A549 (cell line): ENCODE measurements around the gene ADIPOQ. TPM values are rescaled to one million over a fixed set of nuclear protein-coding genes. Genes with fewer than 3 reads are reported as not detected.
"Not testable (repeated sequence)": the region's sequence is repeated elsewhere in the genome, so short reads cannot be mapped to it uniquely, and the experiment has no call there.

Experiments used
- ATAC-seq, 2 experiments: fragments of 200-7000 bp in 1 of 2; fragments of >200 bp in 1 of 2; cut with Nextera tagmentation in 1 of 2; cut with Tn5 transposase in 1 of 2; 3 replicates each; pipeline versions ENCODE4 v1.8.0 to v1.9.1; 2018 to 2020; ENCODE audit warnings: mild to moderate bottlenecking in 1 of 2, moderate library complexity in 1 of 2
- CTCF ChIA-PET: fragments of 300-600 bp; sonication (Branson Sonifier 250); formaldehyde crosslinking; extraction: SDS; loops from one replicate; lab custom pipeline; 2021; ENCODE audit warnings: antibody characterized with exemption, inconsistent platforms; lab: Yijun Ruan, JAX
- POLR2A ChIA-PET: fragments of 350-600 bp; formaldehyde crosslinking; extraction: SDS; loops from one replicate; lab custom pipeline; 2021; ENCODE audit warnings: antibody characterized with exemption, inconsistent platforms; lab: Yijun Ruan, JAX
- DNase-seq, 2 experiments: peaks; one replicate each; pipeline versions ENCODE4 v3.0.0 to v3.0.0-alpha.2; 2011 to 2016; ENCODE audit warnings: low read depth in 1 of 2, low spot score in 1 of 2
- FAIRE-seq: peaks from 2 replicates; lab custom pipeline; 2011; peaks lifted over from hg19 to GRCh38; lab: Jason Lieb, UNC
- H3K27ac ChIP-seq, 2 experiments: fragments of >200 bp; sonication (Bioruptor Twin); formaldehyde crosslinking; 3 replicates each; pipeline ENCODE4 v1.5.1; 2016 to 2017
- H3K4me1 ChIP-seq: fragments of >200 bp; sonication (Bioruptor Twin); formaldehyde crosslinking; 3 replicates; pipeline ENCODE4 v1.6.1; 2016
- H3K4me2 ChIP-seq: fragments of >200 bp; sonication (Bioruptor Twin); formaldehyde crosslinking; 3 replicates; pipeline ENCODE4 v1.6.1; 2016
- H3K4me3 ChIP-seq: fragments of >200 bp; sonication (Bioruptor Twin); formaldehyde crosslinking; 3 replicates; pipeline ENCODE4 v1.5.1; 2016
- H3K9me3 ChIP-seq: fragments of >200 bp; sonication (Bioruptor Twin); formaldehyde crosslinking; 3 replicates; pipeline ENCODE4 v1.6.1; 2016
- CEBPB ChIP-seq, 2 experiments: fragments of >200 bp in 1 of 2; sonication (Bioruptor Twin) in 1 of 2; formaldehyde crosslinking in 1 of 2; IDR thresholded peaks; 2 replicates each; pipeline ENCODE4 v1.6.1; 2012 to 2016
- CHD2 ChIP-seq: fragments of 150-350 bp; IDR thresholded peaks from 2 replicates; pipeline ENCODE4 v1.6.1; 2014; ENCODE audit warnings: low read length; ENCODE audit not compliant: partially characterized antibody
- EHF ChIP-seq: fragments of 250-450 bp; sonication (Bioruptor Pico); IDR thresholded peaks from 2 replicates; pipeline ENCODE4 v1.5.0; 2020; ENCODE audit warnings: mild to moderate bottlenecking
- HMGXB4 ChIP-seq: fragments of 250-450 bp; sonication (Bioruptor Pico); IDR thresholded peaks from 2 replicates; pipeline ENCODE4 v1.5.0; 2021; ENCODE audit warnings: mild to moderate bottlenecking, moderate library complexity, borderline replicate concordance
- HOXB5 ChIP-seq: fragments of 250-450 bp; sonication (Bioruptor Pico); IDR thresholded peaks from 2 replicates; pipeline ENCODE4 v1.5.0; 2020; ENCODE audit warnings: mild to moderate bottlenecking, moderate library complexity
- KDM5A ChIP-seq: fragments of 200-600 bp; sonication (generic); IDR thresholded peaks from 2 replicates; pipeline ENCODE4 v1.6.1; 2016; ENCODE audit warnings: antibody characterized with exemption, mild to moderate bottlenecking
- MAX ChIP-seq: IDR thresholded peaks from 2 replicates; pipeline ENCODE4 v1.6.1; 2012
- MYC ChIP-seq: IDR thresholded peaks from 2 replicates; pipeline ENCODE4 v1.6.1; 2012; ENCODE audit warnings: mild to moderate bottlenecking, inconsistent platforms, low read length, improper control_type of control experiment, borderline replicate concordance
- NPAS2 ChIP-seq: fragments of 250-450 bp; sonication (Bioruptor Pico); IDR thresholded peaks from 2 replicates; pipeline ENCODE4 v1.8.0; 2022; ENCODE audit warnings: mild to moderate bottlenecking, moderate library complexity, borderline replicate concordance
- POLR2A ChIP-seq: IDR thresholded peaks from 2 replicates; pipeline ENCODE4 v1.6.1; 2012; ENCODE audit warnings: mild to moderate bottlenecking, low read length
- WGBS: methylation state at CpG from one replicate; pipeline ENCODE4 v1.1.6; 2017; ENCODE audit errors: missing lambda C conversion rate; 5-methylcytosine and 5-hydroxymethylcytosine counted together
- polyA plus RNA-seq, 4 experiments: library from polyadenylated mRNA; depleted of rRNA in 3 of 4; stranded (reverse); fragments of >200 nt; fragmentation: RNase III in 1 of 4; extraction: RNeasy Plus Mini Kit Qiagen cat#74134 plus additional on column Dnase treatment in 1 of 4; gene quantifications; 2 replicates in 3 of 4; 3 replicates in 1 of 4; pipeline ENCODE4 v1.2.3, GENCODE V29; 2011 to 2017
- TF ChIP-seq, protein P1 (sequence below): IDR thresholded peaks from 2 replicates; pipeline ENCODE4 v1.6.1; 2012; ENCODE audit warnings: low read depth, borderline replicate concordance

Gene ADIPOQ
- polyA plus RNA-seq, 2 of the 4 experiments (the other 2 are of a cell fraction), result not detected

- 72% methylated on average over 5 of the region's 5 CpGs for WGBS
- DNase-seq (no peak), ATAC-seq (no peak), FAIRE-seq (no peak)
- ChIA-PET CTCF (no interaction called here), POLR2A (no interaction called here)
- H3K9me3 ChIP-seq, result no peaks in the 10 kb centered on the region
- TF ChIP-seq, protein P1, sequence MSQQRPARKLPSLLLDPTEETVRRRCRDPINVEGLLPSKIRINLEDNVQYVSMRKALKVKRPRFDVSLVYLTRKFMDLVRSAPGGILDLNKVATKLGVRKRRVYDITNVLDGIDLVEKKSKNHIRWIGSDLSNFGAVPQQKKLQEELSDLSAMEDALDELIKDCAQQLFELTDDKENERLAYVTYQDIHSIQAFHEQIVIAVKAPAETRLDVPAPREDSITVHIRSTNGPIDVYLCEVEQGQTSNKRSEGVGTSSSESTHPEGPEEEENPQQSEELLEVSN, result no peak
- TF ChIP-seq HMGXB4 (no peak), NPAS2 (no peak), CEBPB (IDR thresholded peaks at IDR 0.05) (no peak), MAX (no peak)
- H3K4me2 ChIP-seq, result no peak overlapping the region
- no peak overlapping the region for H3K27ac ChIP-seq
- H3K4me1 ChIP-seq, result peaks cover 19% of the 10 kb centered on the region
- H3K4me3 ChIP-seq, result no peak overlapping the region
These were observed 43.9 kb downstream of the ADIPOQ start for GRCh38 chr3:186886202-186886981.

DNA sequence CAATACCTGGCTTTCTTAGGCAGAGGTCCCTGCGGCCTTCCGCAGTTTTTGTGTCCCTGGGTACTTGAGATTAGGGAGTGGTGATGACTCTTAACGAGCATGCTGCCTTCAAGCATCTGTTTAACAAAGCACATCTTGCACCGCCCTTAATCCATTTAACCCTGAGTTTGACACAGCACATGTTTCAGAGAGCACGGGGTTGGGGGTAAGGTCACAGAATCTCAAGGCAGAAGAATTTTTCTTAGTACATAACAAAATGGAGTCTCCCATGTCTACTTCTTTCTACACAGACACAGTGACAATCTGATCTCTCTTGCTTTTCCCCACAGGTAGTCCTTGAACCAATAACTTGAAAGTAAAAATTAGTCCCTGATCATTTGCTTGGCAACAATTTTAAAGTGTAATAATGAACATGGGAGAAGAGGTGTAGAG is 45.0 kb downstream of the ADIPOQ start:
- H3K9me3 ChIP-seq, FAIRE-seq, CTCF ChIA-PET, H3K4me3 ChIP-seq, ATAC-seq, H3K4me2 ChIP-seq, DNase-seq, H3K27ac ChIP-seq, POLR2A ChIA-PET: not testable (repeated sequence)
- H3K4me1 ChIP-seq, result peaks cover 14% of the 10 kb centered on the region
- WGBS, result 83% methylated on average over 2 of the region's 5 CpGs

DNA sequence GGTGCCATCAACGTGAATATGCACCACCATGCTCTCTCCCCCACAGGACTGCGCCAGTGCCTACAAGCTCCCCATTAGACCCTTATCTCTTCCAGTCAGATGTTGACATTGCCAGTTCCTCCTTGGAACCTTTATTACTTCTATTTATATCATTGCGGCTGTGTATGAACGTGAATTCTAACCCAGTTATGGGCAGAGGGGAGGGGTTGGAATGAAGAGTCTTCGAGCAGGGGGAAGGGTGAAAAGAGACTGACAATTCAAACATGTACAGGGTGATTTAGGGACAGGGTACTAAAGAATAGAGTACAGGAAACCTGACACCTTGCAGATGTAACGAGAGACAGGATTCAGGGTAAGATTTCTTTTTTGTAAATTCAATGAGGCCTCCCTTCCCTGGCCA is 46.1 kb downstream of the ADIPOQ start:
- CTCF ChIA-PET, result interaction anchor here (1.2 kb wide), 1 partner anchor 9 kb away, joined by 3 read pairs; no protein-coding TSS in a partner anchor
- no peak for FAIRE-seq
- 82% methylated on average over 6 of the region's 6 CpGs for WGBS
- Histone ChIP-seq H3K27ac (no peak overlapping the region), H3K4me2 (no peak overlapping the region), H3K4me1 (peaks cover 10% of the 10 kb centered on the region; the same call in 2 of the 3 replicates), H3K9me3 (no peaks in the 10 kb centered on the region), H3K4me3 (no peak overlapping the region)
- no peak for TF ChIP-seq POLR2A
- no peak for TF ChIP-seq EHF (CRISPR knock-in tag)
- no peak for TF ChIP-seq KDM5A
- no peak for ATAC-seq
- DNase-seq, result no peak
- POLR2A ChIA-PET, result no interaction called here

- H3K4me2 ChIP-seq, H3K4me1 ChIP-seq, FAIRE-seq, H3K9me3 ChIP-seq, H3K27ac ChIP-seq, ATAC-seq, CTCF ChIA-PET, DNase-seq, POLR2A ChIA-PET, H3K4me3 ChIP-seq: not testable (repeated sequence)
- 65% methylated on average over 4 of the region's 4 CpGs for WGBS
These were observed 47.2 kb downstream of the ADIPOQ start for GRCh38 chr3:186889698-186890097.

- H3K4me3 ChIP-seq, result no peak overlapping the region
- ChIA-PET POLR2A (no interaction called here), CTCF (no interaction called here)
- ATAC-seq (no peak), FAIRE-seq (no peak), DNase-seq (no peak)
- no peak overlapping the region for H3K27ac ChIP-seq
- H3K4me1 ChIP-seq, result peaks cover 7% of the 10 kb centered on the region; the same call in 2 of the 3 replicates
- H3K9me3 ChIP-seq, result no peaks in the 10 kb centered on the region
- TF ChIP-seq MYC (no peak), CHD2 (no peak), HOXB5 (no peak)
- H3K4me2 ChIP-seq, result no peak overlapping the region
These were observed 48.4 kb downstream of the ADIPOQ start for GRCh38 chr3:186890911-186891310.
